ENCODE measurements around the gene PARVG.

Gene PARVG

GRCh38 chr22:44204739-44205515, 24.2 kb downstream of the PARVG start:
- TF ChIP-seq CTCF (IDR thresholded peaks at IDR 0.05; ENCODE audit: insufficient read depth, low read length, poor library complexity, severe bottlenecking) = no peak
- TF ChIP-seq EZH2phosphoT487 (conservative IDR thresholded peaks at IDR 0.05; ENCODE audit: low read length) = no peak
- no peaks in the 10 kb centered on the region for H3K9me2 ChIP-seq (replicated peaks; ENCODE audit: insufficient read depth, low read length)
- no peaks in the 10 kb centered on the region for H4K20me1 ChIP-seq (ENCODE audit: low read depth, low read length)
- H3K79me2 ChIP-seq (ENCODE audit: insufficient read depth, low read length) = no peaks in the 10 kb centered on the region
- no peaks in the 10 kb centered on the region for H3K27me3 ChIP-seq (ENCODE audit: low read length)
- no peaks in the 10 kb centered on the region for H3F3A ChIP-seq (ENCODE audit: insufficient read depth)
- H3K9ac ChIP-seq (ENCODE audit: low read length) = no peak overlapping the region
- no peak overlapping the region for H3K4me2 ChIP-seq (ENCODE audit: low read depth, low read length, poor library complexity, severe bottlenecking)
- H3K9me3 ChIP-seq (ENCODE audit: insufficient read depth, low read length) = no peaks in the 10 kb centered on the region
- H2AFZ ChIP-seq (ENCODE audit: low read depth, low read length, severe bottlenecking) = no peak overlapping the region
- H3K27ac ChIP-seq (ENCODE audit: low read depth, low read length) = no peak overlapping the region
- H3K4me3 ChIP-seq (ENCODE audit: insufficient read depth, low read length, poor library complexity, severe bottlenecking) = no peak overlapping the region
- no peaks in the 10 kb centered on the region for H3K36me3 ChIP-seq (ENCODE audit: low read length)

GRCh38 chr22:44205516-44206329, 25.0 kb downstream of the PARVG start:
- no peak overlapping the region for H3K9ac ChIP-seq (ENCODE audit: low read length)
- H3F3A ChIP-seq (ENCODE audit: insufficient read depth) = no peaks in the 10 kb centered on the region
- no peaks in the 10 kb centered on the region for H4K20me1 ChIP-seq (ENCODE audit: low read depth, low read length)
- no peaks in the 10 kb centered on the region for H3K36me3 ChIP-seq (ENCODE audit: low read length)
- no peak overlapping the region for H2AFZ ChIP-seq (ENCODE audit: low read depth, low read length, severe bottlenecking)
- H3K79me2 ChIP-seq (ENCODE audit: insufficient read depth, low read length) = no peaks in the 10 kb centered on the region
- H3K27ac ChIP-seq (ENCODE audit: low read depth, low read length) = no peak overlapping the region
- H3K4me3 ChIP-seq (ENCODE audit: insufficient read depth, low read length, poor library complexity, severe bottlenecking) = no peak overlapping the region
- no peak overlapping the region for H3K4me2 ChIP-seq (ENCODE audit: low read depth, low read length, poor library complexity, severe bottlenecking)
- H3K9me2 ChIP-seq (replicated peaks; ENCODE audit: insufficient read depth, low read length) = no peaks in the 10 kb centered on the region
- H3K27me3 ChIP-seq (ENCODE audit: low read length) = no peaks in the 10 kb centered on the region
- no peak for TF ChIP-seq EZH2phosphoT487 (conservative IDR thresholded peaks at IDR 0.05; ENCODE audit: low read length)
- TF ChIP-seq CTCF (IDR thresholded peaks at IDR 0.05; ENCODE audit: insufficient read depth, low read length, poor library complexity, severe bottlenecking) = no peak
- H3K9me3 ChIP-seq (ENCODE audit: insufficient read depth, low read length) = no peaks in the 10 kb centered on the region

- TF ChIP-seq EZH2phosphoT487 (conservative IDR thresholded peaks at IDR 0.05; ENCODE audit: low read length) (no peak), CTCF (IDR thresholded peaks at IDR 0.05; ENCODE audit: insufficient read depth, low read length, poor library complexity, severe bottlenecking) (no peak)
- H3K27ac ChIP-seq (ENCODE audit: low read depth, low read length) = no peak overlapping the region
- H3K27me3 ChIP-seq (ENCODE audit: low read length) = no peaks in the 10 kb centered on the region
- no peaks in the 10 kb centered on the region for H3K79me2 ChIP-seq (ENCODE audit: insufficient read depth, low read length)
- no peaks in the 10 kb centered on the region for H3K36me3 ChIP-seq (ENCODE audit: low read length)
- H3K9me2 ChIP-seq (replicated peaks; ENCODE audit: insufficient read depth, low read length) = no peaks in the 10 kb centered on the region
- no peaks in the 10 kb centered on the region for H3K9me3 ChIP-seq (ENCODE audit: insufficient read depth, low read length)
- no peaks in the 10 kb centered on the region for H4K20me1 ChIP-seq (ENCODE audit: low read depth, low read length)
- no peak overlapping the region for H2AFZ ChIP-seq (ENCODE audit: low read depth, low read length, severe bottlenecking)
- no peaks in the 10 kb centered on the region for H3F3A ChIP-seq (ENCODE audit: insufficient read depth)
- no peak overlapping the region for H3K9ac ChIP-seq (ENCODE audit: low read length)
- H3K4me2 ChIP-seq (ENCODE audit: low read depth, low read length, poor library complexity, severe bottlenecking) = no peak overlapping the region
- no peak overlapping the region for H3K4me3 ChIP-seq (ENCODE audit: insufficient read depth, low read length, poor library complexity, severe bottlenecking)
These were observed 25.6 kb downstream of the PARVG start for GRCh38 chr22:44206330-44206645.

Measured in SU-DHL-6 (cell line).